ENCODE results near the gene NT5C3B.
"Not testable (repeated sequence)": the region's sequence is repeated elsewhere in the genome, so short reads cannot be mapped to it uniquely, and the experiment has no call there.

Gene NT5C3B

DNA sequence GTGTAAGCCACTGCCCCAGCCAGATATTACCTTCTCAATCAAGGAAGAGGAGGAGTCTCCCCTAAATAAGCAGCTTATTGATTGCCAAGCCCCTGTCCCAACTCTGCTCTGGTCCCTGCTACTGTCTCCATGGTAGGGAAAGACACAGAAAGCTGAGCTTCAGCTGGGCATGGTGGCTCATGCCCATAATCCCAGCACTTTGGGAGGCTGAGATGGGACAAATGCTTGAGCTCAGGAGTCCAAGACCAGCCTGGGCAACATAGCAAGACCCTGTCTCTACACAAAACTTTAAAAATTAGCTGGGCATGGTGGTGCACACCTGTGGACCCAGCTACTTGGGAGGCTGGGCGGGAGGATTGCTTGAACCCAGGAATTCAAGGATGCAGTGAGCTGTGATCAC is 56.1 kb downstream of the NT5C3B start:
- Histone ChIP-seq H3K4me1 (peaks cover 17% of the 10 kb centered on the region), H3K27me3 (no peaks in the 10 kb centered on the region), H3K9me3 (no peaks in the 10 kb centered on the region), H3K36me3 (no peaks in the 10 kb centered on the region), H3K4me3 (ENCODE audit: low read depth, low read length) (no peak overlapping the region)
- TF ChIP-seq CTCF (IDR thresholded peaks at IDR 0.05; ENCODE audit: low read depth, low read length) = no peak
- DNase-seq = no peak

DNA sequence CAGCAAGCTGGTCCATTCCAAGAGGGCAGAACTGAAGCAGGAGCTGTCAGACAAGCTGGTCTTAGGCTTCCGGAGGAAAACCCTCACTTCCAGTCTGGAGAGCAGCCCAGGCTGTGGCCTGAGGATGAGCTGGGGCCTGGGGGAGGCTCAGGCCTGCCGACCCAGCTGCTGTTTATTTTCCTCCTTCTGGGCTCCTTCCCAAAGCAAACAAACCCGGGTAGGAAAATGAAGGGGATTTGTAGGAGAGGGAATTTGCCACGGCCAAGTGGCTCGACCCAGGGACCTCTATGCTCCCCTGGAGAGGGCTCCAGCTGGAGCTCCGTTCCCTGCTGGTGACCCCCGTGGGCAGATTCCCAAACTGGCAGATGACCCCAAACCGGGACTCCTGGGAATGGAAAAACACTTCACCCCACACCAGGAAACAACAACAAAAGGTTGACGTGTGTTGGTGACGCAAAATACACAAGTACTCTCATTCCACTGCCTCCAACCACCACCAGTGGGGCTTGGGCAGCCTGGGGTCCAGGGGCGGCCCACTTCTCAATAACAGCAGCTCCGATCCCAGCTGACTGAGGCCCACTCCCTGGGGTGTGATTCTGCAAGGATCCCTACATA is 58.4 kb downstream of the NT5C3B start:
- Histone ChIP-seq H3K4me1 (peaks cover 26% of the 10 kb centered on the region), H3K27me3 (no peaks in the 10 kb centered on the region), H3K9me3 (no peaks in the 10 kb centered on the region), H3K4me3 (ENCODE audit: low read depth, low read length) (no peak overlapping the region), H3K36me3 (no peaks in the 10 kb centered on the region)
- TF ChIP-seq CTCF (IDR thresholded peaks at IDR 0.05; ENCODE audit: low read depth, low read length) = no peak
- no peak for DNase-seq

- Histone ChIP-seq H3K4me3 (ENCODE audit: low read depth, low read length) (no peak overlapping the region), H3K36me3 (no peaks in the 10 kb centered on the region), H3K27me3 (no peaks in the 10 kb centered on the region), H3K9me3 (no peaks in the 10 kb centered on the region), H3K4me1 (peaks cover 26% of the 10 kb centered on the region)
- DNase-seq = peak; percentile 81
- TF ChIP-seq CTCF (IDR thresholded peaks at IDR 0.05; ENCODE audit: low read depth, low read length) = peak; percentile 52
These were observed 58.9 kb downstream of the NT5C3B start for GRCh38 chr17:41777157-41777573.

GRCh38 chr17:41776262-41776900 is 59.7 kb downstream of the NT5C3B start:
- H3K4me1 ChIP-seq = peaks cover 22% of the 10 kb centered on the region
- not testable (repeated sequence) for DNase-seq, H3K36me3 ChIP-seq

GRCh38 chr17:41775394-41776226 is 60.4 kb downstream of the NT5C3B start:
- TF ChIP-seq CTCF (IDR thresholded peaks at IDR 0.05; ENCODE audit: low read depth, low read length) = no peak
- Histone ChIP-seq H3K4me1 (peaks cover 21% of the 10 kb centered on the region), H3K4me3 (ENCODE audit: low read depth, low read length) (no peak overlapping the region), H3K9me3 (no peaks in the 10 kb centered on the region), H3K36me3 (peaks cover 6% of the 10 kb centered on the region), H3K27me3 (no peaks in the 10 kb centered on the region)
- DNase-seq = no peak

More at GRCh38 chr17:41776262-41776900, 59.7 kb downstream of the NT5C3B start:
- H3K27me3 ChIP-seq; H3K9me3 ChIP-seq; H3K4me3 ChIP-seq (ENCODE audit: low read depth, low read length): not testable (repeated sequence)

All from BE2C (cell line).